Measurements from ENCODE around the gene CHODL. TPM values are rescaled to one million over a fixed set of nuclear protein-coding genes. Genes with fewer than 3 reads are reported as not detected.

CHODL gene
- total RNA-seq, 1 donor from 2014 or later = 0.36 TPM

DNA sequence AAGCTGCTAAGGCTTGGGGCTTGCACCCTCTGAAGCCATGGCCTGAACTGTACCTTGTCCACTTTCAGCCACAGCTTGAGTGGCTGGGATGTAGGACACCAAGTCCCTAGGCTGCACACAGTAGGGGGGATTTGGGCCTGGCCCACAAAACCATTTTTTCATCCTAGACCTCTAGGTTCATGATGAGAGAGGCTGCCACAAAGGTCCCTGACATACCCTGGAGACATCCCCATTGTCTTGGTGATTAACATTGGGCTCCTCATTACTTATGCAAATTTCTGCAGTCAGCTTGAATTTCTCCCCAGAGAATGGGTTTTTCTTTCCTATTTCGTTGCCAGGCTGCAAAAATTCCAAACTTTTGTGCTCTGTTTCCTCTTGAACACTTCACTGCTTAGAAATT is 26.3 kb upstream of the CHODL start:
- Histone ChIP-seq H3K36me3 (ENCODE audit: insufficient read depth, low read length) (no peaks in the 10 kb centered on the region), H3K27me3 (ENCODE audit: insufficient read depth, low read length) (no peaks in the 10 kb centered on the region), H3K9ac (ENCODE audit: low read length) (no peak overlapping the region), H2AFZ (ENCODE audit: low read depth, low read length) (no peak overlapping the region), H3K4me1 (ENCODE audit: insufficient read depth, low read length) (no peaks in the 10 kb centered on the region), H3K4me3 (ENCODE audit: insufficient read depth, low read depth, low read length) (no peak overlapping the region), H3K27ac (ENCODE audit: low read depth, low read length) (no peak overlapping the region), H4K20me1 (ENCODE audit: insufficient read depth, low read length) (no peaks in the 10 kb centered on the region), H3K79me2 (ENCODE audit: insufficient read depth, low read length) (no peaks in the 10 kb centered on the region), H3K4me2 (ENCODE audit: low read length) (no peak overlapping the region), H3K9me3 (ENCODE audit: insufficient read depth, low read depth, low read length) (no peaks in the 10 kb centered on the region)
- no peak overlapping the region for H3K4me3 Mint-ChIP-seq (ENCODE audit: unreplicated experiment)
- no peak for DNase-seq (ENCODE audit: low read depth)
- no peaks in the 10 kb centered on the region for H3K4me1 Mint-ChIP-seq (ENCODE audit: low read depth, unreplicated experiment)
- no peaks in the 10 kb centered on the region for H3K27me3 Mint-ChIP-seq (ENCODE audit: low read depth, unreplicated experiment)
- no peaks in the 10 kb centered on the region for H3K36me3 Mint-ChIP-seq (ENCODE audit: low read depth, unreplicated experiment)
- FAIRE-seq = no peak
- no peak for TF ChIP-seq CTCF (IDR thresholded peaks at IDR 0.05; ENCODE audit: insufficient read depth, low read depth, low read length)
- TF ChIP-seq EZH2 (IDR thresholded peaks at IDR 0.05; ENCODE audit: insufficient read depth, low read length) = no peak
- H3K9me3 Mint-ChIP-seq (ENCODE audit: unreplicated experiment) = peaks cover 15% of the 10 kb centered on the region
- H3K27ac Mint-ChIP-seq (ENCODE audit: unreplicated experiment) = no peak overlapping the region

- H3K4me3 Mint-ChIP-seq (ENCODE audit: unreplicated experiment) = no peak overlapping the region
- peaks cover 15% of the 10 kb centered on the region for H3K9me3 Mint-ChIP-seq (ENCODE audit: unreplicated experiment)
- H3K27ac Mint-ChIP-seq (ENCODE audit: unreplicated experiment) = no peak overlapping the region
- no peaks in the 10 kb centered on the region for H4K20me1 ChIP-seq (ENCODE audit: insufficient read depth, low read length)
- H3K9me3 ChIP-seq (ENCODE audit: insufficient read depth, low read depth, low read length) = no peaks in the 10 kb centered on the region
- no peak overlapping the region for H3K4me3 ChIP-seq (ENCODE audit: insufficient read depth, low read depth, low read length)
- H3K36me3 Mint-ChIP-seq (ENCODE audit: low read depth, unreplicated experiment) = no peaks in the 10 kb centered on the region
- H2AFZ ChIP-seq (ENCODE audit: low read depth, low read length) = no peak overlapping the region
- H3K9ac ChIP-seq (ENCODE audit: low read length) = no peak overlapping the region
- H3K27me3 Mint-ChIP-seq (ENCODE audit: low read depth, unreplicated experiment) = no peaks in the 10 kb centered on the region
- FAIRE-seq = no peak
- H3K4me1 Mint-ChIP-seq (ENCODE audit: low read depth, unreplicated experiment) = no peaks in the 10 kb centered on the region
- DNase-seq (ENCODE audit: low read depth) = no peak
- H3K27me3 ChIP-seq (ENCODE audit: insufficient read depth, low read length) = no peaks in the 10 kb centered on the region
- no peak overlapping the region for H3K4me2 ChIP-seq (ENCODE audit: low read length)
- H3K27ac ChIP-seq (ENCODE audit: low read depth, low read length) = no peak overlapping the region
- TF ChIP-seq CTCF (IDR thresholded peaks at IDR 0.05; ENCODE audit: insufficient read depth, low read depth, low read length) = no peak
- TF ChIP-seq EZH2 (IDR thresholded peaks at IDR 0.05; ENCODE audit: insufficient read depth, low read length) = no peak
- H3K79me2 ChIP-seq (ENCODE audit: insufficient read depth, low read length) = no peaks in the 10 kb centered on the region
- H3K36me3 ChIP-seq (ENCODE audit: insufficient read depth, low read length) = no peaks in the 10 kb centered on the region
- no peaks in the 10 kb centered on the region for H3K4me1 ChIP-seq (ENCODE audit: insufficient read depth, low read length)
Observed at GRCh38 chr21:18220498-18220897, 24.1 kb upstream of the CHODL start.

GRCh38 chr21:18222346-18222745 is 22.3 kb upstream of the CHODL start:
- H3K36me3 Mint-ChIP-seq (ENCODE audit: low read depth, unreplicated experiment) = no peaks in the 10 kb centered on the region
- peaks cover 12% of the 10 kb centered on the region for H3K9me3 Mint-ChIP-seq (ENCODE audit: unreplicated experiment)

More at GRCh38 chr21:18222346-18222745, 22.3 kb upstream of the CHODL start:
- Histone ChIP-seq H3K9me3 (ENCODE audit: insufficient read depth, low read depth, low read length) (no peaks in the 10 kb centered on the region), H3K27me3 (ENCODE audit: insufficient read depth, low read length) (no peaks in the 10 kb centered on the region), H3K9ac (ENCODE audit: low read length) (no peak overlapping the region), H3K4me2 (ENCODE audit: low read length) (no peak overlapping the region), H3K4me1 (ENCODE audit: insufficient read depth, low read length) (no peaks in the 10 kb centered on the region), H3K79me2 (ENCODE audit: insufficient read depth, low read length) (no peaks in the 10 kb centered on the region), H2AFZ (ENCODE audit: low read depth, low read length) (no peak overlapping the region), H3K4me3 (ENCODE audit: insufficient read depth, low read depth, low read length) (no peak overlapping the region), H3K36me3 (ENCODE audit: insufficient read depth, low read length) (no peaks in the 10 kb centered on the region), H4K20me1 (ENCODE audit: insufficient read depth, low read length) (no peaks in the 10 kb centered on the region), H3K27ac (ENCODE audit: low read depth, low read length) (no peak overlapping the region)
- TF ChIP-seq EZH2 (IDR thresholded peaks at IDR 0.05; ENCODE audit: insufficient read depth, low read length) (no peak), CTCF (IDR thresholded peaks at IDR 0.05; ENCODE audit: insufficient read depth, low read depth, low read length) (no peak)
- no peaks in the 10 kb centered on the region for H3K4me1 Mint-ChIP-seq (ENCODE audit: low read depth, unreplicated experiment)
- DNase-seq (ENCODE audit: low read depth) = no peak
- H3K27ac Mint-ChIP-seq (ENCODE audit: unreplicated experiment) = no peak overlapping the region
- no peak overlapping the region for H3K4me3 Mint-ChIP-seq (ENCODE audit: unreplicated experiment)
- H3K27me3 Mint-ChIP-seq (ENCODE audit: low read depth, unreplicated experiment) = no peaks in the 10 kb centered on the region
- no peak for FAIRE-seq
